Right atrium auricular region (tissue), 2 donors: ENCODE results near the gene PRCD. TPM values are rescaled to one million over a fixed set of nuclear protein-coding genes. Genes with fewer than 3 reads are reported as not detected.
"Not testable (repeated sequence)": the region's sequence is repeated elsewhere in the genome, so short reads cannot be mapped to it uniquely, and the experiment has no call there.

ENCODE experiments used
- DNase-seq: peaks from one replicate; pipeline ENCODE4 v3.0.0-alpha.2; 2019; ENCODE audit warnings: low spot score
- H3K27ac ChIP-seq, 2 donors: fragments of 200-600 bp; sonication (generic); 1 replicate in 1 of 2; 2 replicates in 1 of 2; pipeline ENCODE4 v1.5.1; 2016 to 2019
- H3K27me3 ChIP-seq, 2 donors: fragments of 200-600 bp; sonication (generic); one replicate each; pipeline versions ENCODE4 v1.5.1 to v1.6.0; 2017 to 2019
- H3K36me3 ChIP-seq: fragments of 200-600 bp; sonication (generic); one replicate; pipeline ENCODE4 v1.5.1; 2016
- H3K4me1 ChIP-seq, 2 donors: fragments of 200-600 bp; sonication (generic); one replicate each; pipeline versions ENCODE4 v1.5.1 to v1.6.0; 2017 to 2019
- H3K4me3 ChIP-seq, 2 donors: fragments of 200-600 bp; sonication (generic); 1 replicate in 1 of 2; 2 replicates in 1 of 2; pipeline ENCODE4 v1.5.1; 2017 to 2019; ENCODE audit warnings: mild to moderate bottlenecking in 1 of 2, moderate library complexity in 1 of 2
- H3K9me3 ChIP-seq, 2 donors: fragments of 200-600 bp; sonication (generic); one replicate each; pipeline ENCODE4 v1.5.1; 2019
- total RNA-seq, 2 donors: library from RNA; depleted of rRNA; stranded (reverse); fragments of >200 nt; gene quantifications; one replicate each; pipeline ENCODE4 v1.1.0, GENCODE V29; 2016
- TF ChIP-seq, protein P1 (sequence below), 2 donors: fragments of 200-600 bp; sonication (generic); IDR thresholded peaks; one replicate each; pipeline ENCODE4 v1.5.1; 2019; ENCODE audit warnings: antibody characterized with exemption in 2 of 2

The PRCD gene
- total RNA-seq, 2 donors from 2014 or later, result 2.1 to 3.5 TPM

DNA sequence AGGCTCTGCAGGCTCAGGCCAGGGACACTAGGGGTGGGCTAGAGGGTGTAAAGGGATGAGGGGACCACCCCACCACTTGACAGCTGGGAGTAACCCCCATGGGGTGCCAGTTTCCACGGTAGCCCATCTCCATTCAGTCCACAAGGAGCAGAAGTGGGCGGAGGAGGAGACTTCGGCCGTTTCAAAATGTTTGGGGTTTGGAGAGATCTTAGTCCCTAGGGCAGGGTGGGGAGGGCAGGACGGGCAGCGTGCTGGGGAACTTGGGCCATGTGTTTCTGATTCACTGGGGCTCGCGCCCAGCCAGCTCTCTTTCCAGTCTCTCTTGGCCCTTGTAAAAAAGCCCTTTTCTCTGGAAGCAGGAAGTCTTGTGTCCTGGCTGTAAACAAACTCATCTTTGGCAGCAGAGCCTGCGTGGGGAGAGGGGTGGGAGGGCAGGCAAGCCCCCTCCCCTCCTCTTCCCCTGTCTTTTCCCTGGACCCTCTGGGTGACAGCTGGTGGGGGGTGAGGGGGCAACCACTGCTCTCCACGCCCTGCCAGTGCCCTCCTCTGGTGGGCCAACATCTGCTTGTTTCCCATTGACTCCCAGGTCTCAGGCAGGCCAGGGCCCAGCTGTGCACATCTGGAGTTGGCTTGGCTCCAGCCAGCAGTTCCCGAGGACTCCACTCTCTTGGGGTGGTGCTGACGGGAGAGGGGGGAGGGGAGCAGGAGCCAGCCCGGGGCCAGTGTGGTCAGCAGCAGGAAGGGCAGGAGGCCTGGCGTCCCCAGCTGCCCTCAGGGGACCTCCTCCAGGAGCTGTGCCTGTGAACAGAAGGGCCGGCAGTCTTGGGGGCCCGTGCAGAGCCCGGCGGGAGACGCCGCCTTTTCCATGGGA is 10.4 kb upstream of the PRCD start:
- Histone ChIP-seq H3K4me1 (peaks cover 0 to 64% of the 10 kb centered on the region in 2 donors), H3K9me3 (no peaks in the 10 kb centered on the region), H3K27ac (peak overlapping the region; percentile 94), H3K36me3 (peaks cover 8% of the 10 kb centered on the region), H3K27me3 (no peaks in the 10 kb centered on the region), H3K4me3 (no peak overlapping the region)
- peak; percentile 96 for DNase-seq
- TF ChIP-seq, protein P1, sequence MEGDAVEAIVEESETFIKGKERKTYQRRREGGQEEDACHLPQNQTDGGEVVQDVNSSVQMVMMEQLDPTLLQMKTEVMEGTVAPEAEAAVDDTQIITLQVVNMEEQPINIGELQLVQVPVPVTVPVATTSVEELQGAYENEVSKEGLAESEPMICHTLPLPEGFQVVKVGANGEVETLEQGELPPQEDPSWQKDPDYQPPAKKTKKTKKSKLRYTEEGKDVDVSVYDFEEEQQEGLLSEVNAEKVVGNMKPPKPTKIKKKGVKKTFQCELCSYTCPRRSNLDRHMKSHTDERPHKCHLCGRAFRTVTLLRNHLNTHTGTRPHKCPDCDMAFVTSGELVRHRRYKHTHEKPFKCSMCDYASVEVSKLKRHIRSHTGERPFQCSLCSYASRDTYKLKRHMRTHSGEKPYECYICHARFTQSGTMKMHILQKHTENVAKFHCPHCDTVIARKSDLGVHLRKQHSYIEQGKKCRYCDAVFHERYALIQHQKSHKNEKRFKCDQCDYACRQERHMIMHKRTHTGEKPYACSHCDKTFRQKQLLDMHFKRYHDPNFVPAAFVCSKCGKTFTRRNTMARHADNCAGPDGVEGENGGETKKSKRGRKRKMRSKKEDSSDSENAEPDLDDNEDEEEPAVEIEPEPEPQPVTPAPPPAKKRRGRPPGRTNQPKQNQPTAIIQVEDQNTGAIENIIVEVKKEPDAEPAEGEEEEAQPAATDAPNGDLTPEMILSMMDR (IDR thresholded peaks at IDR 0.05), result no peak

DNA sequence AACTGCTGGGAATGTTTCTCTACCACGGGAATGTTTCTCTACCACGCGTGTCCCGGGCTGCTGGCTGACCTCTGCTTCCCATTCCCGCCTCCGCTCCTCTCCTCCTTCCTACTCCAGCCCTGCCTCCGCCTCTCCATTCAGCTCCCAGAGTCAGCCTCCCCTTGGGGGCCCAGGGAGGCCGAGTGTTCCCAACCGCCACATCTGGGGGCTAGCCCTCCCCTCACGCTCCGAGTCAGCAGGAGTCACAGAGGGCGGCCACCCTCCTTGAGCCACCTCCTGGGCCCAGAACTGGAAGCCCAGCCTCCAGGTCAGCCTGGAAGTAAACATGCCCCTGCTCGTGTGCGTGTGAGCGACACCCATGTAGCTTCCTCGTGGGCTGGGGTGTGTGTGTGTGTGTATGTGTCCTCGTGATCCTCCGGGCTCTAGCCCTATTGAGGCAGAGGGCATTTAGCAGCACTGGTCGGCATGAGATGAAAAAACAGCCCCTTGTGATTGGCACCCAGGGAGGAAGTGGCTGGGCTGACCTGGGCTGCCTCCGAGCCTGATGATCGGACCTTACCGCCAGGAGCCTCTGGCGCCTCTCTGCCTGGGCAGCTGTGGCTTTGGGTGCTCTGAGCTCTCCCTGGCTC is 9.6 kb upstream of the PRCD start:
- Histone ChIP-seq H3K4me1 (peaks cover 0 to 64% of the 10 kb centered on the region in 2 donors), H3K27ac (peak overlapping the region; percentile 94), H3K27me3 (no peaks in the 10 kb centered on the region), H3K9me3 (no peaks in the 10 kb centered on the region), H3K4me3 (no peak overlapping the region), H3K36me3 (peaks cover 8% of the 10 kb centered on the region)
- peak; percentile 92 for DNase-seq
- TF ChIP-seq, protein P1 (IDR thresholded peaks at IDR 0.05), result no peak

DNA sequence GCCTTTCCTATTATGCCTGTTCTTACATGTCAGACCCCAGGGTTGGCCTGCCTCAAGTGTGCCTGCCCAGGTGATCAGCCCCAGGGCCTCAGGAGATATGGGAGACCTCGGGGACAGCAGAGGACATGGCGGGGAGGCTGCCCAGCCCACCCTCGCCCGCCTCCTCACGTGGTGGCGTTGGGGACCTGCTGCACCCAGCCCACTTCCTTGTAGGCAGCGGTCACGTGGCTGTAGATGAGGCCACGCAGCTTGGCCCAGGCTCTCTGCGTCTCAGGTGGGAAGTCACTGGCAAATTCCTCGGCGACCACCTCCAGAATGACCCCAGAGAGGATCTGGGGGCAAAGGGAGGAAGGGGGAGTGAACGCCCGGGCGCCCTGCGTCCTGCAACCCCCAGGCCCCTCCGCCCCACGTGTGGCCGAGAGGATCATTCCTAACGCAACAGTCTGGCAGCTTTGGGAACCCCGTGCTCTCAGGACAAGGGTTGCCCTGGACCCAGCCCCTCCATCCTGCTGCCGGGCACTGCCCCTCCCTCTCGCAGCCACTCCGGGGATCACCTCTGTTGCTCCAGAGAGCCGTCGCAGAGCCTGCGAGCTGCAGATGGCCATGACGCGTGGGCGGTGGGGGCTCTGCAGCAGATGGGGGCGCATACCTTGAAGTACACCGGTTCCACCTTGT is 8.9 kb upstream of the PRCD start:
- Histone ChIP-seq H3K36me3 (peaks cover 8% of the 10 kb centered on the region), H3K4me1 (peaks cover 0 to 67% of the 10 kb centered on the region in 2 donors), H3K27ac (peak overlapping the region; percentile 94), H3K27me3 (no peaks in the 10 kb centered on the region), H3K4me3 (no peak overlapping the region), H3K9me3 (no peaks in the 10 kb centered on the region)
- TF ChIP-seq, protein P1 (IDR thresholded peaks at IDR 0.05), result no peak
- DNase-seq, result no peak

DNA sequence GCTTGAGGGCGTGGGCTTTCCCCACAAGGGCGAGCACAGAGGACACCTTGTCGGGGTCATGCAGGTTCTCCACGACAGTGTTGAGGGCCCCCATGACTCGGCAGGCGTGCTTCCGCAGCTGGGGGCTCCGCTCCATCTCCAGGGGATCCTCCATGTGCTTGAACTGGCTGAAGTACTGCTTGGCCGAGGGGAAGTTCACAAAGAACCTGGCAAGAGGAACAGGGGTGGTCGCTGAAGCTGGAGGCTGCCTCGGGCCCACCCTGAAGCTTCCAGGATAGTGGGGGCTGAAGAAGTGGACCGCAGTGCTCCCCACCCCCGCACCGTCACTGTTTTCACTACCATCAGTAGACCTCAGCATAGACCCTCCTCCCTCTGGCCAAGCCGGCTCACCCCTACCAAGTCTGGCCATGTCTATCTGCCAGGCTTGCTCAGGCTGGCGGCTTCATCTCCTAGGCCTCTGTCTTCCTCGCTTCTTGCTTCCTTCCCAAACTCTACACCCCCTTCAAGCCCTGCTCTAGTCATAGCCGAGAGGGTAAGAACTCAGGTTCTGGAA is 8.3 kb upstream of the PRCD start:
- DNase-seq, result no peak
- Histone ChIP-seq H3K27ac (peak overlapping the region; percentile 94), H3K4me3 (no peak overlapping the region), H3K36me3 (peaks cover 8% of the 10 kb centered on the region), H3K4me1 (peaks cover 0 to 74% of the 10 kb centered on the region in 2 donors), H3K27me3 (no peaks in the 10 kb centered on the region), H3K9me3 (no peaks in the 10 kb centered on the region)
- TF ChIP-seq, protein P1 (IDR thresholded peaks at IDR 0.05), result no peak

DNA sequence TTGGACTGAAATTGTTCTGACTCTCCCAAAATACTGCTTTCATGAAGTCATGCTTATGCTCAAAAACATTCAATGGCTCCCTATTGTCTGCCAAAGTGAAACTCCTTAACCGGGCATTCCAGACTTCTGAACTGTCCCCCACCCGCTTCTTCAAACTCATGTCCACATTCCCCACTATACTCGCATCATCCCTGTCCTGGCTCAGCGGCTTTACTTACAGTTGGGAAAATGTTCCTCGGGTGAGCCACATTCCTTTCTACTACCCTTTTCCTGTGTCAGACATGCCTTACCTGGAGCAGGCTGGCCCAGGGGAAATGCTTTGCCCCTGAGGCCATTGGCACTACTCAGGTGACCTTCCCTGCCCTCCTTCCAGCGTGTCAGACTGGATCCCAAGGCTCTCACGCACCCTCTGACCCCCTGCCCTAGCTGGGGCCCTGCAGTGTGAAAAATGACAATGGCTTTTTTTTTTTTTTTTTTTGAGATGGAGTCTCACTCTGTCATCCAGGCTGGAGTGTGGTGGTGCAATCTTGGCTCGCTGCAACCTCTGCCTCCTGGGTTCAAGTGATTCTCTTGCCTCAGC is 7.7 kb upstream of the PRCD start:
- Histone ChIP-seq H3K27me3 (no peaks in the 10 kb centered on the region), H3K27ac (peak overlapping the region; percentile 94), H3K36me3 (peaks cover 8% of the 10 kb centered on the region), H3K4me1 (peaks cover 0 to 76% of the 10 kb centered on the region in 2 donors), H3K9me3 (no peaks in the 10 kb centered on the region), H3K4me3 (no peak overlapping the region)
- DNase-seq, result no peak
- TF ChIP-seq, protein P1 (IDR thresholded peaks at IDR 0.05), result no peak

DNA sequence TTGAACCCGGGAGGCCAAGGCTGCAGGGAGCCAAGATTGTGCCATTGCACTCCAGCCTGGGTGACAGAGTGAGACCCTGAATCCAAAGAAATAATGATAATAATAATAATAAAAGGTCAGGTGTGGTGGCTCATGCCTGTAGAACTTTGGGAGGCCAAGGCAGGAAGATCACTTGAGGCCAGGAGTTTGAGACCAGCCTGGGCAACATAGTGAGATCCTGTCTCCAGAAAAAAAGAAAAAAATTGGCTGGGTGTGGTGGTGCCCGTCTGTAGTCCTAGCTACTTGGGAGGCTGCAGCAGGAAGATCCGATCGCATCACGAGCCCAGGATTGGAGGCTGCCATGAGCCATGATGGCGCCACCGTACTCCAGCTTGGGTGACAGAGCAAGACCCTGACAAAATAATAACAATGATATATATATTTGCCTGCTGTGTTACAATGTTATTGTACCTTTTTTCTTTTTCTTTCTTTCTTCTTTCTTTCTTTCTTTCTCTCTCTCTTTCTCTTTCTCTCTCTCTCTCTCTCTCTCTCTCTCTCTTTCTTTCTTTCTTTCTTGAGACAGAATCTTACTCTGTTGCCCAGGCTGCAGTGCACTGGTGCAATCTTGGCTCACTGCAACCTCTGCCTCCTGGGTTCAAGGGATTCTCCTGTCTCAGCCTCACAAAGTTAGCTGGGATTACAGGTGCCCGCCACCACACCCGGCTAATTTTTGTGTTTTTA is 6.0 kb upstream of the PRCD start:
- H3K4me1 ChIP-seq, result peaks cover 0 to 73% of the 10 kb centered on the region in 2 donors

More for the DNA sequence above, 6.0 kb upstream of the PRCD start:
- H3K36me3 ChIP-seq, DNase-seq, H3K9me3 ChIP-seq, H3K27me3 ChIP-seq, H3K4me3 ChIP-seq: not testable (repeated sequence)
- H3K27ac ChIP-seq, result peak overlapping the region in 1 of 2 donors; percentile 89
